HCT116 (cell line): ENCODE data around the gene ZIC5.

Source experiments
- CTCF ChIP-seq, 3 experiments: fragments of 200-600 bp in 1 of 3; sonication (generic) in 1 of 3; IDR thresholded peaks in 2 of 3; conservative IDR thresholded peaks in 1 of 3; 2 replicates each; pipeline ENCODE4 v1.5.1; 2012 to 2017; ENCODE audit warnings: low read depth in 2 of 3, low read length in 2 of 3, antibody characterized with exemption in 1 of 3, borderline replicate concordance in 1 of 3, control low read depth in 1 of 3, mild to moderate bottlenecking in 1 of 3, mixed read lengths in 1 of 3, mixed run types in 1 of 3, moderate library complexity in 1 of 3; ENCODE audit not compliant: insufficient read depth in 1 of 3
- EGR1 ChIP-seq: IDR thresholded peaks from 2 replicates; pipeline ENCODE4 v1.6.1; 2012; ENCODE audit warnings: low read depth
- EZH2 ChIP-seq: fragments of 200-600 bp; sonication (generic); IDR thresholded peaks from 2 replicates; pipeline ENCODE4 v1.6.1; 2017; ENCODE audit warnings: antibody characterized with exemption, mixed run types
- POLR2A ChIP-seq: IDR thresholded peaks from 2 replicates; pipeline ENCODE4 v1.7.0; 2011; ENCODE audit warnings: borderline replicate concordance; ENCODE audit not compliant: insufficient read depth, insufficient read length; ENCODE audit errors: extremely low read depth
- POLR2AphosphoS5 ChIP-seq: IDR thresholded peaks from 2 replicates; pipeline ENCODE4 v1.6.1; 2011; ENCODE audit warnings: mild to moderate bottlenecking, low read depth, low read length, moderate library complexity

- no peak for TF ChIP-seq EZH2
- no peak for TF ChIP-seq POLR2AphosphoS5
- no peak for TF ChIP-seq POLR2A
- peak in 2 of 3 experiments; percentile 11 to 12; a peak in 1 of 6 replicates for TF ChIP-seq CTCF (IDR thresholded peaks at IDR 0.05 in 2 of 3, conservative IDR thresholded peaks at IDR 0.05 in 1 of 3; ENCODE audit: borderline replicate concordance in 1 of 3, insufficient read depth in 1 of 3, low read depth in 2 of 3, low read length in 2 of 3)
- no peak for TF ChIP-seq EGR1
Observed at GRCh38 chr13:99935772-99936171, 35.8 kb downstream of the ZIC5 start.
